ENCODE measurements around the gene KLHL22. TPM values are rescaled to one million over a fixed set of nuclear protein-coding genes. Genes with fewer than 3 reads are reported as not detected.
"Not testable (repeated sequence)": the region's sequence is repeated elsewhere in the genome, so short reads cannot be mapped to it uniquely, and the experiment has no call there.

KLHL22 gene
- total and polyA plus RNA-seq, 5 experiments from 2014 or later, result 16.1 to 71.9 (median 25.4) TPM

- Mint-ChIP-seq H3K9me3 (no peaks in the 10 kb centered on the region), H3K4me1 (peaks cover 24 to 52% (median 50%) of the 10 kb centered on the region in 4 donors), H3K27ac (peak overlapping the region in 5 of 10 donors; percentile 3 to 67 (median 41)), H3K4me3 (peak overlapping the region; percentile 82 to 93 (median 91)), H3K36me3 (peaks cover 0 to 10% (median 6%) of the 10 kb centered on the region in 3 donors), H3K27me3 (no peaks in the 10 kb centered on the region)
- DNase-seq (no peak), ATAC-seq (no peak)
- POLR2A ChIA-PET, result interaction anchor here (3.5 kb wide), 1 partner anchor 68 kb away, joined by 15 read pairs; no protein-coding TSS in a partner anchor
Measured at GRCh38 chr22:20395907-20396287, 99.7 kb downstream of the KLHL22 start.

DNA sequence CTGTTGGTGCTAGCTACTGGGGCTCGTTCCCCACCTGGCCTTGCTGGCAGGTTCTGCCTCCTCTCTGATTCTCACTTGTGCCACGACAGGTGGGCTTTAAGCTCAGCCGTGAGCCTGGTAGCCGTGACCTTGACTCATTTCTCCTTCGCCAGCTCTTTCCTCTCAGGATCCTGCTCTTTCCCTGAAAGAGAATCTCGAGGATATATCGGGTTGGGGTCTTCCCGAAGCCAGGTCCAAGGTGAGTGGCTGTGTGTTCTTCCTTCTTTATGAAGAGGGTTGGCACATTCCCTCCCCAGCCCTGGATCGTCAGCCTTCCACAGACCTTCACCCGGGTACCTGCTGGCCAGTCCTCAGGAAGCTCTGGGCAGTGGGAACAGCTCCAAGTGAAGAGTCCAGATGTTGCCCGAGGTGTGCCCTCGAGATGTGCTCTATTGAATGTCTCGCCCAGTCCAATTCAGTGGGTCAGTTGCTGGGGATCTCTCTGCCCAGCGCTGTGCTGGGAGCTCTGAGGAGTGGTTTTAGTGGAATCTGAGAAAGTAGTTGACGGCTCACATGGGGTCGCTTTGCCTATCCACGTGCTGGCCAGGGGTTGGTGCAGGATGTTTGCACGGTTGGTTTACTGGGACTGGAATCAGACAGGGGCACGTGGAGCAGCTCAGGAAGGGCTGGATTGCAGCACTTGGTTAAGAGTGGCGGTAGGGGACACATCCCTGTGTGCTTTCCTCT, 100.3 kb downstream of the KLHL22 start:
- peak overlapping the region in 8 of 10 donors; percentile 51 to 86 (median 70) for H3K27ac Mint-ChIP-seq
- no peak for ATAC-seq
- POLR2A ChIA-PET, result interaction anchor here (0.5 to 3.5 kb wide), 5 partner anchors 15 to 110 kb away, joined by 3 to 20 read pairs (median 3); partner anchors contain the start of gene DGCR6L
- peaks cover 24 to 52% (median 50%) of the 10 kb centered on the region in 4 donors for H3K4me1 Mint-ChIP-seq
- H3K4me3 Mint-ChIP-seq, result peak overlapping the region; percentile 82 to 93 (median 91)
- H3K9me3 Mint-ChIP-seq, result no peaks in the 10 kb centered on the region
- H3K36me3 Mint-ChIP-seq, result peaks cover 0 to 6% (median 6%) of the 10 kb centered on the region in 3 donors
- no peaks in the 10 kb centered on the region for H3K27me3 Mint-ChIP-seq
- no peak for DNase-seq

- H3K36me3 Mint-ChIP-seq, result peaks cover 0 to 5% (median 2%) of the 10 kb centered on the region in 3 donors
- POLR2A ChIA-PET, result interaction anchor here (0.6 to 3.5 kb wide), 12 partner anchors 10 to 179 kb away, joined by 3 to 20 read pairs (median 4); partner anchors contain the start of gene DGCR6L
- H3K27ac Mint-ChIP-seq, result peak within 1 kb of the TSS; percentile 86 to 99 (median 96)
- H3K27me3 Mint-ChIP-seq, result no peaks in the 10 kb centered on the region
- DNase-seq (peak; percentile 74 to 92 (median 82)), ATAC-seq (peak; percentile 96 to 97)
- peaks cover 0 to 3% (median 0%) of the 10 kb centered on the region in 9 donors for H3K9me3 Mint-ChIP-seq
- H3K4me3 Mint-ChIP-seq, result peak within 1 kb of the TSS; percentile 82 to 93 (median 91)
- H3K4me1 Mint-ChIP-seq, result peaks cover 21 to 46% (median 41%) of the 10 kb centered on the region in 4 donors
Measured at GRCh38 chr22:20393705-20394476, 101.7 kb downstream of the KLHL22 start, which contains the start of gene ZNF74. Gene ZNF74, plus strand, starts transcription at chr22:20394151. Its CDS starts 478 bp downstream, at chr22:20394629.

DNA sequence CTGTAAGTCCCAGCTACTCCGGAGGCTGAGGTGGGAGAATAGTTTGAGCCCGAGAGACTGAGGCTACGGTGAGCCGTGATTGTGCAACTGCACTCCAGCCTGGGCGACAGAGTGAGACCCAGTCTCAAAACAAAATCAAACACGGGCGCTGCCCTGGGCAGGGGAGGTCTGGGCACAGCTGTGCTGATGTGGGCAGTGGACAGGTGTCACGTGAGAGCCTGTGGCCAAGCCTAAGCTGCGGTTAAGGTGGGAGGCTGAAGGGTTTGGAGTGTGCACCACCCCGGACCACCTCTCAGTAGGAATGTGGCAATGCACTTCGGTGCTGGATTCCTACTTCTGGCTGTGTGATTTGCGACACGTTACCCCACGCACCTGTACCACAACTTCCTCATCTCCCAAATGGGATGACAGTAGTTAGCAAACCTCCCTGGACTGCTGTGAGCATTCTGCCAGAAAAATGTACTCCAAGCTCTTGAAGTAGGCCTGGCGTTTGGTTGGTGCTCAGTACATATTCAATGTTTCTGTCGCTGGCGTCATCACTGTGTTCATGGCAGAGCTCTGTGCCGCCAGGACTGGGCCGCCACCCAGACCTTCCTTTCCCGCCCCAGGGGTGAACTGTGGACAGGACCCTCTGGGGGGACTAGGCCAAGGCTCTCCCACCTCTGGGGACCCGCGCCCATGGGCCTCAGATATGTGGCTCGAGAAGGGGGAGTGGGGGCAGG, 102.5 kb downstream of the KLHL22 start:
- POLR2A ChIA-PET, result interaction anchor here (0.7 to 3.5 kb wide), 11 partner anchors 9 to 156 kb away, joined by 3 to 20 read pairs (median 4); partner anchors contain the start of gene DGCR6L

GRCh38 chr22:20392365-20392881, 103.2 kb downstream of the KLHL22 start:
- ATAC-seq, H3K4me3 Mint-ChIP-seq, H3K27me3 Mint-ChIP-seq, DNase-seq, H3K9me3 Mint-ChIP-seq, H3K27ac Mint-ChIP-seq, H3K36me3 Mint-ChIP-seq: not testable (repeated sequence)
- POLR2A ChIA-PET, result interaction anchor here (3.0 to 3.5 kb wide), 2 partner anchors 71 to 73 kb away, joined by 15 to 20 read pairs; partner anchors contain the start of gene DGCR6L
- H3K4me1 Mint-ChIP-seq, result peaks cover 19 to 38% (median 33%) of the 10 kb centered on the region in 4 donors

More for the DNA sequence above, 102.5 kb downstream of the KLHL22 start:
- H3K36me3 Mint-ChIP-seq, result peaks cover 0 to 5% (median 2%) of the 10 kb centered on the region in 3 donors
- DNase-seq (no peak), ATAC-seq (no peak)
- H3K4me3 Mint-ChIP-seq, result peak overlapping the region; percentile 82 to 93 (median 91)
- H3K9me3 Mint-ChIP-seq, result peaks cover 0 to 4% (median 0%) of the 10 kb centered on the region in 9 donors
- H3K27me3 Mint-ChIP-seq, result no peaks in the 10 kb centered on the region
- peaks cover 19 to 42% (median 38%) of the 10 kb centered on the region in 4 donors for H3K4me1 Mint-ChIP-seq
- H3K27ac Mint-ChIP-seq, result peak overlapping the region; percentile 86 to 99 (median 96)

Other genes starting within 250 kb of the KLHL22 start
- gene RTN4R, start 227.5 kb downstream of the KLHL22 start, total RNA-seq, result 1 to 10 TPM; 5.0 to 5.1 TPM
- gene RTN4R, start 227.5 kb downstream of the KLHL22 start, polyA plus RNA-seq, result 1 to 10 TPM; 4.3 to 5.6 (median 4.7) TPM
- 10 to 100 TPM; 36.1 to 38.9 TPM for gene DGCR6L, start 175.7 kb downstream of the KLHL22 start, total RNA-seq
- gene DGCR6L, start 175.7 kb downstream of the KLHL22 start, polyA plus RNA-seq, result 100 to 1,000 TPM; 104 to 144 (median 124) TPM
- 10 to 100 TPM; 12.9 to 14.5 TPM for gene ZNF74, start 101.6 kb downstream of the KLHL22 start, total RNA-seq
- 10 to 100 TPM in 1 of 3 donors, 1 to 10 TPM in 2; 6.7 to 10.7 (median 8.2) TPM for gene ZNF74, start 101.6 kb downstream of the KLHL22 start, polyA plus RNA-seq
- 1 to 10 TPM; 2.9 to 3.1 TPM for gene SCARF2, start 58.0 kb downstream of the KLHL22 start, total RNA-seq
- under 1 TPM; 0.07 to 0.51 (median 0.10) TPM for gene SCARF2, start 58.0 kb downstream of the KLHL22 start, polyA plus RNA-seq
- 100 to 1,000 TPM; 308 to 327 TPM for gene MED15, start 11.8 kb upstream of the KLHL22 start, total RNA-seq
- 10 to 100 TPM; 25.4 to 85.2 (median 38.2) TPM for gene MED15, start 11.8 kb upstream of the KLHL22 start, polyA plus RNA-seq

Measured in naive thymus-derived CD8-positive, alpha-beta T cell (primary cell).